Ovary (tissue), 9 donors: ENCODE data around the gene UIMC1. TPM values are rescaled to one million over a fixed set of nuclear protein-coding genes. Genes with fewer than 3 reads are reported as not detected.

Experiments used
- DNase-seq, 5 donors: peaks; one replicate each; pipeline ENCODE4 v3.0.0-alpha.2; 2019 to 2020
- H3K27ac ChIP-seq, 2 donors: fragments of 200-600 bp; one replicate each; pipeline versions ENCODE4 v1.5.1 to v1.8.0; 2019 to 2022
- H3K27me3 ChIP-seq: fragments of 200-600 bp; one replicate; pipeline ENCODE4 v1.8.0; 2022
- H3K36me3 ChIP-seq: fragments of 200-600 bp; sonication (generic); one replicate; pipeline ENCODE4 v1.5.1; 2019
- H3K4me1 ChIP-seq: one replicate; pipeline ENCODE4 v1.8.1; 2013; ENCODE audit warnings: mild to moderate bottlenecking, moderate library complexity; ENCODE audit not compliant: insufficient read depth
- H3K4me3 ChIP-seq: fragments of 200-600 bp; sonication (generic); one replicate; pipeline ENCODE4 v1.5.1; 2017
- H3K9me3 ChIP-seq, 2 donors: fragments of 200-600 bp in 1 of 2; sonication (generic) in 1 of 2; one replicate each; pipeline versions ENCODE4 v1.5.1 to v1.8.1; 2013 to 2019; ENCODE audit warnings: mild to moderate bottlenecking in 1 of 2, moderate library complexity in 1 of 2
- CTCF ChIP-seq, 3 donors: fragments of 450-650 bp in 2 of 3; fragments of 200-600 bp in 1 of 3; IDR thresholded peaks; one replicate each; pipeline versions ENCODE4 v1.5.1 to v1.8.0; 2016 to 2022; ENCODE audit warnings: antibody characterized with exemption in 3 of 3, mild to moderate bottlenecking in 1 of 3
- EP300 ChIP-seq: sonication (generic); formaldehyde crosslinking; IDR thresholded peaks from one replicate; pipeline ENCODE4 v1.6.1; 2017; ENCODE audit warnings: antibody characterized with exemption
- POLR2A ChIP-seq: fragments of 450-650 bp; IDR thresholded peaks from one replicate; pipeline ENCODE4 v1.6.1; 2017; ENCODE audit warnings: antibody characterized with exemption, mild to moderate bottlenecking, moderate library complexity
- WGBS, 3 donors: extraction: QIAGEN DNeasy Blood & Tissue Kit in 1 of 3; methylation state at CpG; one replicate each; pipeline versions ENCODE4 v1.1.5 to v1.1.7; 2013 to 2017; 5-methylcytosine and 5-hydroxymethylcytosine counted together
- intact Hi-C, 4 donors: fragments of 100-400 bp; cut with DNase I; formaldehyde crosslinking; loops; one replicate each; pipeline versions ENCODE4 v1.11.0 to v1.15.1; 2022 to 2023
- polyA plus RNA-seq, 2 donors: library from polyadenylated mRNA; stranded (reverse); fragments of 200-250 nt in 1 of 2; fragments of 350-450 nt in 1 of 2; fragmentation: Illumina TruSeq in 1 of 2; extraction: RNeasy Lipid Tissue Mini Kit (QIAGEN cat#74804) in 1 of 2; gene quantifications; one replicate each; pipeline ENCODE4 v1.2.3, GENCODE V29; 2013 to 2014
- total RNA-seq, 7 donors: library from RNA; depleted of rRNA in 2 of 7; stranded (reverse); fragments of >200 nt in 2 of 7; fragmentation: NEBNext Ultra II Directional in 3 of 7; extraction: Animal tissue kit (Norgen Biotek cat#: 25700) in 3 of 7; gene quantifications; one replicate each; pipeline versions ENCODE4 v1.1.0 to v1.2.4, GENCODE V29; 2016 to 2023
- donor health status: DM: no; HTN: no; CAD: no; lungs with moderate emphysema.
- donor health status: DM: no; HTN: no; CAD: no.
- donor health status: Bipolar disorder and iron deficiency.
- donor health status: DM: yes; HTN: yes; CAD: no.
- donor health status: DM: no; HTN: no; CAD: no.
- donor health status: DM: yes; HTN: yes; CAD: no.

The UIMC1 gene
- total and polyA plus RNA-seq, 9 donors: 34.9 to 80.2 (median 49.5) TPM

GRCh38 chr5:176882567-176882903, 124.0 kb downstream of the UIMC1 start:
- intact Hi-C loops: no loop called here
- DNase-seq: no peak
- Histone ChIP-seq H3K36me3 (no peaks in the 10 kb centered on the region), H3K4me3 (no peak overlapping the region), H3K27me3 (no peaks in the 10 kb centered on the region), H3K27ac (no peak overlapping the region), H3K4me1 (no peaks in the 10 kb centered on the region), H3K9me3 (no peaks in the 10 kb centered on the region)
- TF ChIP-seq POLR2A (no peak), CTCF (IDR thresholded peaks at IDR 0.05) (no peak), EP300 (no peak)
- WGBS, 3 donors: 35 to 46% (median 43%) methylated on average over 6 of the region's 6 CpGs

GRCh38 chr5:176881816-176882566, 124.6 kb downstream of the UIMC1 start:
- no peak overlapping the region for H3K4me3 ChIP-seq
- intact Hi-C loops: no loop called here
- H3K27ac ChIP-seq: no peak overlapping the region
- TF ChIP-seq POLR2A: no peak
- H3K9me3 ChIP-seq: no peaks in the 10 kb centered on the region
- no peaks in the 10 kb centered on the region for H3K36me3 ChIP-seq
- no peaks in the 10 kb centered on the region for H3K27me3 ChIP-seq
- WGBS, 3 donors: 81 to 88% (median 84%) methylated on average over 23 to 25 of the region's 25 CpGs
- no peak for DNase-seq
- no peaks in the 10 kb centered on the region for H3K4me1 ChIP-seq

- no peaks in the 10 kb centered on the region for H3K36me3 ChIP-seq
- no peaks in the 10 kb centered on the region for H3K27me3 ChIP-seq
- no peak for DNase-seq
- H3K9me3 ChIP-seq: no peaks in the 10 kb centered on the region
- TF ChIP-seq POLR2A (no peak), CTCF (IDR thresholded peaks at IDR 0.05) (no peak), EP300 (no peak)
- intact Hi-C loops: no loop called here
- no peaks in the 10 kb centered on the region for H3K4me1 ChIP-seq
- 91 to 92% (median 91%) methylated on average over 27 to 28 of the region's 28 CpGs for WGBS, 3 donors
- no peak overlapping the region for H3K4me3 ChIP-seq
- no peak overlapping the region for H3K27ac ChIP-seq
Observed at GRCh38 chr5:176881021-176881749, 125.4 kb downstream of the UIMC1 start.

- H3K4me1 ChIP-seq: no peaks in the 10 kb centered on the region
- intact Hi-C loops: no loop called here
- no peaks in the 10 kb centered on the region for H3K9me3 ChIP-seq
- 91 to 93% (median 92%) methylated on average over 25 to 26 of the region's 26 CpGs for WGBS, 3 donors
- TF ChIP-seq CTCF (IDR thresholded peaks at IDR 0.05): no peak
- TF ChIP-seq EP300: no peak
- TF ChIP-seq POLR2A: no peak
- no peak for DNase-seq
- H3K27ac ChIP-seq: no peak overlapping the region
- H3K27me3 ChIP-seq: no peaks in the 10 kb centered on the region
- H3K36me3 ChIP-seq: no peaks in the 10 kb centered on the region
- no peak overlapping the region for H3K4me3 ChIP-seq
Observed at GRCh38 chr5:176880366-176881020, 126.1 kb downstream of the UIMC1 start.
